ENCODE data around the gene NPY.
"Not testable (repeated sequence)": the region's sequence is repeated elsewhere in the genome, so short reads cannot be mapped to it uniquely, and the experiment has no call there.

Gene NPY

DNA sequence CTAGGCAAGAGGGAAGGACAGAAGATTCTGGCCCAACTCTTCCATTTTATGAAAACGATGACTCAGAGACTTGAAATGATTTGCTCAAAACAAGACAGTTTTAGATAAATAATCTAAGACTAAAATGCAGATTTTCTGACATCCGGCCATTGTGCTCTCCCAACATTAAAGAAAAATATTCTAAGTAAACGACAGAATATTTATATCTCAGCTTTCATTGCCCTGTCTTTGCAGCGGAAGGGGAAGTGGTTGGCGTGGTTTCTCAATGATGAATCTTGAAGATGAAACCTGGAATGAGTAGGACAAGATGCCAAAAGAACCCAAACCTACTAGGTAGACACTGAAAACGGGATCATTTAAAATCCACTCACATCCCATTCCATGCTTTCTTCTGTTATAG lies 28.9 kb upstream of the NPY start:
- TF ChIP-seq, protein P1, sequence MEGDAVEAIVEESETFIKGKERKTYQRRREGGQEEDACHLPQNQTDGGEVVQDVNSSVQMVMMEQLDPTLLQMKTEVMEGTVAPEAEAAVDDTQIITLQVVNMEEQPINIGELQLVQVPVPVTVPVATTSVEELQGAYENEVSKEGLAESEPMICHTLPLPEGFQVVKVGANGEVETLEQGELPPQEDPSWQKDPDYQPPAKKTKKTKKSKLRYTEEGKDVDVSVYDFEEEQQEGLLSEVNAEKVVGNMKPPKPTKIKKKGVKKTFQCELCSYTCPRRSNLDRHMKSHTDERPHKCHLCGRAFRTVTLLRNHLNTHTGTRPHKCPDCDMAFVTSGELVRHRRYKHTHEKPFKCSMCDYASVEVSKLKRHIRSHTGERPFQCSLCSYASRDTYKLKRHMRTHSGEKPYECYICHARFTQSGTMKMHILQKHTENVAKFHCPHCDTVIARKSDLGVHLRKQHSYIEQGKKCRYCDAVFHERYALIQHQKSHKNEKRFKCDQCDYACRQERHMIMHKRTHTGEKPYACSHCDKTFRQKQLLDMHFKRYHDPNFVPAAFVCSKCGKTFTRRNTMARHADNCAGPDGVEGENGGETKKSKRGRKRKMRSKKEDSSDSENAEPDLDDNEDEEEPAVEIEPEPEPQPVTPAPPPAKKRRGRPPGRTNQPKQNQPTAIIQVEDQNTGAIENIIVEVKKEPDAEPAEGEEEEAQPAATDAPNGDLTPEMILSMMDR (conservative IDR thresholded peaks at IDR 0.05) = no peak
- no peak for TF ChIP-seq ZFX (IDR thresholded peaks at IDR 0.05)
- H3K27ac ChIP-seq = no peak overlapping the region

DNA sequence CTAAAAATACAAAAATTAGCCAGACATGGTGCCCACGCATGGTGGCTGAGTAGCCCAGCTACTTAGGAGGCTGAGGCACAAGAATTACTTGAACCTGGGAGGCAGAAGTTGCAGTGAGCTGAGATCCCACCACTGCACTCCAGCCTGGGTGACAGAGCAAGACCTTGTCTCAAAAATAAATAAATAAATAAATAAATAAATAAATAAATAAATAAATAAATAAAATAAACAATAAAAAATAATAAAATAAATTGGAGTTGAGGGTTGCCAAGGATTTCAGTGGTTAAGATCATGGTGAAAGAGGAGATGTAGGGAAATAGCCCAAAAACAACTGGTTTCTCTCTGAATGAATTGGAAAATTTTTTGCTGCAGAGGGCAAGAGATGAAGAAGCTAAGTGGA lies 25.7 kb upstream of the NPY start:
- H3K27ac ChIP-seq = not testable (repeated sequence)

DNA sequence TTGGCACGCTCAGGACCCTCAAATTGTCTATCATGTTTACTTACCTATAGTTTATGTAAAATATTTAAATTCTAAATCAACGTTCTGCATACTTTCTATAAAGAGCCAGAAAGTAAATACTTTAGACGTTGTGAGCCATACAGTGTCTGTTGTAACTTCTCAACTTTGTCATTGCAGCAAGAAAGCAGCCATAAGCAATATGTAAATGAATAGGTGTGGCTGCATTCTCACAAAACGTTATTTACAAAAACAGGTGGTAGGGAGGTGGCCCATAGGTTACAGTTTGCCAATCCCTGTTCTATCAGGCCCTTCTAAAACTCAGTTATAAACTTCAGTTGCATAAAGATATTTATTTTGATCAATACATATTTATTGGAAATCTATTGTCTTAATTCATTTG lies 12.1 kb upstream of the NPY start:
- H3K27ac ChIP-seq = no peak overlapping the region
- TF ChIP-seq, protein P1 (conservative IDR thresholded peaks at IDR 0.05) = no peak
- no peak for TF ChIP-seq ZFX (IDR thresholded peaks at IDR 0.05)

DNA sequence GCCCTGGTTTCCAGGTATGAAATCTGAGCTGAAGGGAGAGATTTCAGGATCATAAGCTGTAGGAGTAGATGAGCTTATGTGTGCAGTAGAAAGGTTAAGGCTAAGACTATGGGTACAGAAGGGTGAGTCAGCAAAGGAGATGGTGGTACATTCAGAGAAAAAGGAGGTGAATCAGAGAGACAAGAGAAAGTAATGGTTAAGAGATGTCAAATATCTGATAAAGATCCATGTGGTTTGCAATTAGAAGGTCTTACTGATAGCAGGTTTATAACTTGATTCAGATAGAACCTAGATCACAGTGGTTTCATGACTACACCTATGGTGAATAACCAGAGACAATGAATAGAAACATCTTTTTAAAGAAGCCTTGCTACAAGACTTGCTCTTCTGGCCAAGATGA lies 4.5 kb upstream of the NPY start:
- no peak for TF ChIP-seq ZFX (IDR thresholded peaks at IDR 0.05)
- TF ChIP-seq, protein P1 (conservative IDR thresholded peaks at IDR 0.05) = no peak
- no peak overlapping the region for H3K27ac ChIP-seq

DNA sequence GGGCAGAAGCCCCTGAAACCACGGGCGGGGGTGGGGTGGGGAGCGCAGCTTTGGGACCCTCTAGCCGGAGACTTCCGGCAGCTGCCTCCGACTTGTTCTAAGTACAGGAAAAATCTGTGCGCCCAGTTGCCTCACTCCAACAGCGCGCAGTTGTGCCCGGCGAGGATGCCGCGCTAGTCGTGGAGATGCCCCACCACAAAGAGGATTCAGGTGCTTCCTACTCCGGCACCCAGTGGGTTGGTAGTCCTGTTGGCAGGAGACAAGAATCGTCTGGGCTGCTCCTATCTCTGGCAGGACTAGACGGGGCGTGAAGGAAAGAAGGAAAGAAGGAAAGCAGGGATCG lies 465 bp upstream of the NPY start:
- TF ChIP-seq ZFX (IDR thresholded peaks at IDR 0.05) = no peak
- TF ChIP-seq, protein P1 (conservative IDR thresholded peaks at IDR 0.05) = no peak
- no peak overlapping the region for H3K27ac ChIP-seq

DNA sequence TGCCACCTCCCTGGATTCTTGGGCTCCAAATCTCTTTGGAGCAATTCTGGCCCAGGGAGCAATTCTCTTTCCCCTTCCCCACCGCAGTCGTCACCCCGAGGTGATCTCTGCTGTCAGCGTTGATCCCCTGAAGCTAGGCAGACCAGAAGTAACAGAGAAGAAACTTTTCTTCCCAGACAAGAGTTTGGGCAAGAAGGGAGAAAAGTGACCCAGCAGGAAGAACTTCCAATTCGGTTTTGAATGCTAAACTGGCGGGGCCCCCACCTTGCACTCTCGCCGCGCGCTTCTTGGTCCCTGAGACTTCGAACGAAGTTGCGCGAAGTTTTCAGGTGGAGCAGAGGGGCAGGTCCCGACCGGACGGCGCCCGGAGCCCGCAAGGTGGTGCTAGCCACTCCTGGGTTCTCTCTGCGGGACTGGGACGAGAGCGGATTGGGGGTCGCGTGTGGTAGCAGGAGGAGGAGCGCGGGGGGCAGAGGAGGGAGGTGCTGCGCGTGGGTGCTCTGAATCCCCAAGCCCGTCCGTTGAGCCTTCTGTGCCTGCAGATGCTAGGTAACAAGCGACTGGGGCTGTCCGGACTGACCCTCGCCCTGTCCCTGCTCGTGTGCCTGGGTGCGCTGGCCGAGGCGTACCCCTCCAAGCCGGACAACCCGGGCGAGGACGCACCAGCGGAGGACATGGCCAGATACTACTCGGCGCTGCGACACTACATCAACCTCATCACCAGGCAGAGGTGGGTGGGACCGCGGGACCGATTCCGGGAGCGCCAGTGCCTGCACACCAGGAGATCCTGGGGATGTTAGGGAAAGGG lies 913 bp downstream of the NPY start:
- no peak overlapping the region for H3K27ac ChIP-seq
- TF ChIP-seq, protein P1 (conservative IDR thresholded peaks at IDR 0.05) = no peak
- TF ChIP-seq ZFX (IDR thresholded peaks at IDR 0.05) = no peak

DNA sequence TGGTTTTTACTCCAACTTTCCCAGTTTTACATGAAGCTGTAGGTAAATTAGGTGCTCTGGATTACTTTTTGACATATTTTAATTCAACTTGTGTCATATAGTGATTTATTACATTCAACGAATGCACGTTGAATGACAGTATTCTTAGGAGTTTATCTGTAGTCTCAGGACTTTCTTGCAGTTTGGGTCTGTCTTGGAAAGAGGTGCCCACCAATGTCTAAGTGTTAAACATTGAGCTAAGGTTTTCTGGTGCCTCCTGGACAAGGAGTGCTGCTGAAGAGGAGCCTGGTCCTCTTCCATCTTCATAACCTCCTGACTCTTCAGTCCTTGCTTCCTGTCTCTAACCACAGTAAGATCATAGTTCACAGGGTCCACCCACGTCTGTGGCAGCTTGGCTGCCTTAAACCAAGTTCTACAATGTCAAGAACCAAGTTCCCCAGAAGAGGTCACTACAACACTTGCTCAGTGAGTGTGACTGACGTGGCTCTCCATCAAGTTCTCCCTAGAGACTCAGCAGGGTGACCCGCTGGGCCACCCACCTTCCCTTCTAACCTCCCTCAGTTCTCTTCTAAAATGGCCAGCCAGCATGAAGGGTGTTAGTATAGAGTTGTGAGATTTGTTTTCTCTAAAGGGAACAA lies 6.1 kb downstream of the NPY start:
- TF ChIP-seq, protein P1 (conservative IDR thresholded peaks at IDR 0.05) = peak; percentile 62
- TF ChIP-seq ZFX (IDR thresholded peaks at IDR 0.05) = no peak
- no peak overlapping the region for H3K27ac ChIP-seq

DNA sequence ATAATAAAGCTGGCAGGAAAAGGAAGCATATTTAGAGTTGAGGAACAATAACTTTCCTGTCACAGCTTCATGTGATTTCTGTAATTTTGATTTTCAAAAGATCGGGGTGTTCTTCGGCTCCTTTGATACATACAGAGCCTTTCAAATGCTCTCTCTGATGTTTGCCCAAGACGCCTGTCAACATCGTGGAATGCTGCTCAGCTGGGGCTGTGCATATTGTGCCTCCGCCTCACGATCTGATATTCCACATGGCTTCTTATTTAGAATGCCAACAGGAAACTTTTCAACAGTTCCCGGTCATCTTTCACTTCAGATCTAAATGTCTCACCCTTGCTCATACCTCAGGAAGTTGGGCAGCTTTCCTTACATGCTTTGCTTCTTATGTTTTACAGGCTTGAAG lies 7.3 kb downstream of the NPY start:
- H3K27ac ChIP-seq = no peak overlapping the region
- TF ChIP-seq, protein P1 (conservative IDR thresholded peaks at IDR 0.05) = no peak
- TF ChIP-seq ZFX (IDR thresholded peaks at IDR 0.05) = no peak
